A549 (cell line): ENCODE results near the gene PPM1J. TPM values are rescaled to one million over a fixed set of nuclear protein-coding genes. Genes with fewer than 3 reads are reported as not detected.

Experiments
- ATAC-seq, 2 experiments: fragments of 200-7000 bp in 1 of 2; fragments of >200 bp in 1 of 2; cut with Nextera tagmentation in 1 of 2; cut with Tn5 transposase in 1 of 2; 3 replicates each; pipeline versions ENCODE4 v1.8.0 to v1.9.1; 2018 to 2020; ENCODE audit warnings: mild to moderate bottlenecking in 1 of 2, moderate library complexity in 1 of 2
- CTCF ChIA-PET: fragments of 300-600 bp; sonication (Branson Sonifier 250); formaldehyde crosslinking; extraction: SDS; loops from one replicate; lab custom pipeline; 2021; ENCODE audit warnings: antibody characterized with exemption, inconsistent platforms; lab: Yijun Ruan, JAX
- POLR2A ChIA-PET: fragments of 350-600 bp; formaldehyde crosslinking; extraction: SDS; loops from one replicate; lab custom pipeline; 2021; ENCODE audit warnings: antibody characterized with exemption, inconsistent platforms; lab: Yijun Ruan, JAX
- DNase-seq, 2 experiments: peaks; one replicate each; pipeline versions ENCODE4 v3.0.0 to v3.0.0-alpha.2; 2011 to 2016; ENCODE audit warnings: low read depth in 1 of 2, low spot score in 1 of 2
- FAIRE-seq: peaks from 2 replicates; lab custom pipeline; 2011; peaks lifted over from hg19 to GRCh38; lab: Jason Lieb, UNC
- H3K27ac ChIP-seq, 2 experiments: fragments of >200 bp; sonication (Bioruptor Twin); formaldehyde crosslinking; 3 replicates each; pipeline ENCODE4 v1.5.1; 2016 to 2017
- H3K4me1 ChIP-seq: fragments of >200 bp; sonication (Bioruptor Twin); formaldehyde crosslinking; 3 replicates; pipeline ENCODE4 v1.6.1; 2016
- H3K4me2 ChIP-seq: fragments of >200 bp; sonication (Bioruptor Twin); formaldehyde crosslinking; 3 replicates; pipeline ENCODE4 v1.6.1; 2016
- H3K4me3 ChIP-seq: fragments of >200 bp; sonication (Bioruptor Twin); formaldehyde crosslinking; 3 replicates; pipeline ENCODE4 v1.5.1; 2016
- H3K9me3 ChIP-seq: fragments of >200 bp; sonication (Bioruptor Twin); formaldehyde crosslinking; 3 replicates; pipeline ENCODE4 v1.6.1; 2016
- ATOH8 ChIP-seq: fragments of 250-450 bp; sonication (Bioruptor Pico); IDR thresholded peaks from 2 replicates; pipeline ENCODE4 v1.5.0; 2020; ENCODE audit warnings: low read depth, mild to moderate bottlenecking, moderate library complexity
- BHLHE40 ChIP-seq: IDR thresholded peaks from 2 replicates; pipeline ENCODE4 v1.6.1; 2012; ENCODE audit warnings: low read depth, low read length, inconsistent platforms
- CBX2 ChIP-seq: fragments of 200-600 bp; sonication (generic); IDR thresholded peaks from 2 replicates; pipeline ENCODE4 v1.6.1; 2016; ENCODE audit warnings: low read depth, mild to moderate bottlenecking, borderline replicate concordance
- CEBPB ChIP-seq, 2 experiments: fragments of >200 bp in 1 of 2; sonication (Bioruptor Twin) in 1 of 2; formaldehyde crosslinking in 1 of 2; IDR thresholded peaks; 2 replicates each; pipeline ENCODE4 v1.6.1; 2012 to 2016
- EHMT2 ChIP-seq: fragments of 200-600 bp; sonication (generic); IDR thresholded peaks from 2 replicates; pipeline ENCODE4 v1.6.1; 2016; ENCODE audit warnings: antibody characterized with exemption, low read depth, mild to moderate bottlenecking, moderate library complexity
- FOSB ChIP-seq: fragments of 250-450 bp; sonication (Bioruptor Pico); IDR thresholded peaks from 2 replicates; pipeline ENCODE4 v1.5.0; 2020; ENCODE audit warnings: mild to moderate bottlenecking, moderate library complexity
- FOSL2 ChIP-seq, 2 experiments: fragments of 450-650 bp in 1 of 2; fragments of >200 bp in 1 of 2; sonication (Bioruptor Twin) in 1 of 2; formaldehyde crosslinking; IDR thresholded peaks; 2 replicates each; pipeline versions ENCODE4 v1.5.0 to v1.6.1; 2016 to 2020; ENCODE audit warnings: mild to moderate bottlenecking in 1 of 2, moderate library complexity in 1 of 2
- GATA3 ChIP-seq: IDR thresholded peaks from 2 replicates; pipeline ENCODE4 v1.6.1; 2012; ENCODE audit warnings: borderline replicate concordance
- HDAC2 ChIP-seq: fragments of 200-600 bp; sonication (generic); IDR thresholded peaks from 2 replicates; pipeline ENCODE4 v1.6.1; 2016
- HMGXB4 ChIP-seq: fragments of 250-450 bp; sonication (Bioruptor Pico); IDR thresholded peaks from 2 replicates; pipeline ENCODE4 v1.5.0; 2021; ENCODE audit warnings: mild to moderate bottlenecking, moderate library complexity, borderline replicate concordance
- JUN ChIP-seq, 2 experiments: fragments of >200 bp; sonication (Bioruptor Twin); formaldehyde crosslinking; IDR thresholded peaks; 2 replicates in 1 of 2; 3 replicates in 1 of 2; pipeline ENCODE4 v1.6.1; 2016 to 2017
- JUNB ChIP-seq: fragments of >200 bp; sonication (Bioruptor Twin); formaldehyde crosslinking; IDR thresholded peaks from 2 replicates; pipeline ENCODE4 v1.6.1; 2016
- MAFK ChIP-seq: fragments of 450-650 bp; IDR thresholded peaks from 2 replicates; pipeline ENCODE4 v1.6.1; 2014; ENCODE audit not compliant: partially characterized antibody
- MAX ChIP-seq: IDR thresholded peaks from 2 replicates; pipeline ENCODE4 v1.6.1; 2012
- MYC ChIP-seq: IDR thresholded peaks from 2 replicates; pipeline ENCODE4 v1.6.1; 2012; ENCODE audit warnings: mild to moderate bottlenecking, inconsistent platforms, low read length, improper control_type of control experiment, borderline replicate concordance
- NPAS2 ChIP-seq: fragments of 250-450 bp; sonication (Bioruptor Pico); IDR thresholded peaks from 2 replicates; pipeline ENCODE4 v1.8.0; 2022; ENCODE audit warnings: mild to moderate bottlenecking, moderate library complexity, borderline replicate concordance
- PBX3 ChIP-seq: IDR thresholded peaks from 2 replicates; pipeline ENCODE4 v1.6.1; 2012
- POLR2A ChIP-seq: IDR thresholded peaks from 2 replicates; pipeline ENCODE4 v1.6.1; 2012; ENCODE audit warnings: mild to moderate bottlenecking, low read length
- POLR2AphosphoS2 ChIP-seq: conservative IDR thresholded peaks from 2 replicates; pipeline ENCODE4 v1.6.1; 2012; ENCODE audit warnings: low read length, improper control_type of control experiment, inconsistent platforms
- REST ChIP-seq: fragments of 200-600 bp; sonication (generic); IDR thresholded peaks from 2 replicates; pipeline ENCODE4 v1.6.1; 2016; ENCODE audit warnings: antibody characterized with exemption, mild to moderate bottlenecking, moderate library complexity
- RFX5 ChIP-seq: fragments of 450-650 bp; IDR thresholded peaks from 2 replicates; pipeline ENCODE4 v1.7.1; 2014; ENCODE audit warnings: antibody characterized with exemption, mild to moderate bottlenecking, moderate library complexity
- RNF2 ChIP-seq: fragments of 200-600 bp; sonication (generic); IDR thresholded peaks from 2 replicates; pipeline ENCODE4 v1.6.1; 2016; ENCODE audit warnings: low read depth, mild to moderate bottlenecking, antibody characterized with exemption, moderate library complexity, borderline replicate concordance
- TFCP2L1 ChIP-seq: fragments of 250-450 bp; sonication (Bioruptor Pico); IDR thresholded peaks from 2 replicates; pipeline ENCODE4 v1.5.0; 2021; ENCODE audit warnings: mild to moderate bottlenecking
- TP53 ChIP-seq: fragments of 250-450 bp; sonication (Bioruptor Pico); IDR thresholded peaks from 2 replicates; pipeline ENCODE4 v1.5.0; 2021; ENCODE audit warnings: mild to moderate bottlenecking, moderate library complexity
- ZFP36 ChIP-seq: fragments of 450-650 bp; IDR thresholded peaks from 2 replicates; pipeline ENCODE4 v1.6.1; 2014; ENCODE audit warnings: borderline replicate concordance; ENCODE audit not compliant: partially characterized antibody
- WGBS: methylation state at CpG from one replicate; pipeline ENCODE4 v1.1.6; 2017; ENCODE audit errors: missing lambda C conversion rate; 5-methylcytosine and 5-hydroxymethylcytosine counted together
- polyA plus RNA-seq, 4 experiments: library from polyadenylated mRNA; depleted of rRNA in 3 of 4; stranded (reverse); fragments of >200 nt; fragmentation: RNase III in 1 of 4; extraction: RNeasy Plus Mini Kit Qiagen cat#74134 plus additional on column Dnase treatment in 1 of 4; gene quantifications; 2 replicates in 3 of 4; 3 replicates in 1 of 4; pipeline ENCODE4 v1.2.3, GENCODE V29; 2011 to 2017

Gene PPM1J
- polyA plus RNA-seq, 2 of the 4 experiments (the other 2 are of a cell fraction), result 0.32 to 0.62 TPM

- TF ChIP-seq BHLHE40 (no peak), TP53 (CRISPR knock-in tag) (no peak)
Observed at GRCh38 chr1:112686835-112687234, 28.3 kb downstream of the PPM1J start (continued).

- FAIRE-seq (no peak), DNase-seq (no peak)
- H3K4me2 ChIP-seq, result no peak overlapping the region
- POLR2A ChIA-PET, result no interaction called here
- no peak overlapping the region for H3K4me3 ChIP-seq
- no peak for TF ChIP-seq RFX5
- TF ChIP-seq, all 56 proteins: peak for 0
- H3K9me3 ChIP-seq, result no peaks in the 10 kb centered on the region
- no peak overlapping the region for H3K27ac ChIP-seq
- no peaks in the 10 kb centered on the region for H3K4me1 ChIP-seq
- CTCF ChIA-PET, result no interaction called here
- ATAC-seq, result no peak
- WGBS, result 48% methylated on average over 3 of the region's 3 CpGs
Observed at GRCh38 chr1:112686417-112686816, 28.7 kb downstream of the PPM1J start.

GRCh38 chr1:112685913-112686312, 29.2 kb downstream of the PPM1J start:
- Histone ChIP-seq H3K4me2 (no peak overlapping the region), H3K9me3 (no peaks in the 10 kb centered on the region), H3K4me3 (no peak overlapping the region), H3K4me1 (no peaks in the 10 kb centered on the region), H3K27ac (no peak overlapping the region)
- DNase-seq (no peak), FAIRE-seq (no peak), ATAC-seq (no peak)
- WGBS, result 87% methylated on average over 5 of the region's 5 CpGs
- CTCF ChIA-PET, result interaction anchor here (2.7 kb wide), 1 partner anchor 11 kb away, joined by 10 read pairs; the partner anchor contains the start of gene MOV10
- POLR2A ChIA-PET, result no interaction called here
- no peak for TF ChIP-seq MAFK
- TF ChIP-seq JUNB, result no peak
- no peak for TF ChIP-seq ATOH8 (CRISPR knock-in tag)
- TF ChIP-seq REST, result no peak
- no peak for TF ChIP-seq ZFP36
- no peak for TF ChIP-seq POLR2AphosphoS2
- no peak for TF ChIP-seq CEBPB (IDR thresholded peaks at IDR 0.05)
- TF ChIP-seq, all 56 proteins: peak for 0

GRCh38 chr1:112678605-112679004, 36.5 kb downstream of the PPM1J start:
- peaks cover 9% of the 10 kb centered on the region; the same call in 2 of the 3 replicates for H3K4me1 ChIP-seq
- H3K9me3 ChIP-seq, result no peaks in the 10 kb centered on the region
- FAIRE-seq (no peak), DNase-seq (no peak), ATAC-seq (no peak)
- H3K27ac ChIP-seq, result no peak overlapping the region
- CTCF ChIA-PET, result no interaction called here
- no peak overlapping the region for H3K4me2 ChIP-seq
- no peak overlapping the region for H3K4me3 ChIP-seq
- 90% methylated on average over 3 of the region's 3 CpGs for WGBS
- POLR2A ChIA-PET, result no interaction called here
- TF ChIP-seq PBX3, result no peak
- TF ChIP-seq MYC, result no peak
- TF ChIP-seq FOSB, result no peak
- TF ChIP-seq JUN (IDR thresholded peaks at IDR 0.05), result no peak
- no peak for TF ChIP-seq RNF2
- no peak for TF ChIP-seq POLR2A
- TF ChIP-seq EHMT2, result no peak
- no peak for TF ChIP-seq HMGXB4
- no peak for TF ChIP-seq GATA3
- TF ChIP-seq NPAS2 (CRISPR knock-in tag), result no peak
- TF ChIP-seq CBX2, result no peak
- TF ChIP-seq MAFK, result no peak
- no peak for TF ChIP-seq MAX
- TF ChIP-seq TFCP2L1 (CRISPR knock-in tag), result no peak
- TF ChIP-seq ATOH8 (CRISPR knock-in tag), result no peak
- no peak for TF ChIP-seq HDAC2
- no peak for TF ChIP-seq FOSL2 (IDR thresholded peaks at IDR 0.05)
- TF ChIP-seq FOSL2 (CRISPR knock-in tag; IDR thresholded peaks at IDR 0.05), result no peak
